IMR-90 (cell line): ENCODE results near the gene FLT3. TPM values are rescaled to one million over a fixed set of nuclear protein-coding genes. Genes with fewer than 3 reads are reported as not detected.

Experiments used
- ATAC-seq: fragments of 200-7000 bp; cut with Tn5 transposase; 2 replicates; pipeline ENCODE4 v1.9.1; 2020; ENCODE audit warnings: low read depth, mild to moderate bottlenecking, moderate library complexity
- BruUV-seq: library from RNA; stranded (reverse); fragments of 400-500 nt; replicated peaks from 2 replicates; lab custom pipeline; 2021; lab: Mats Ljungman, UMichigan
- CTCF ChIA-PET: fragments of 300-600 bp; formaldehyde crosslinking; extraction: SDS; loops from one replicate; lab custom pipeline; 2021; ENCODE audit warnings: antibody characterized with exemption; lab: Yijun Ruan, JAX
- POLR2A ChIA-PET: fragments of 300-600 bp; sonication (Branson Sonifier 250); formaldehyde crosslinking; loops from one replicate; lab custom pipeline; 2022; ENCODE audit warnings: antibody characterized with exemption; ENCODE audit not compliant: unreplicated experiment; lab: Charles Lee
- DNase-seq: peaks from one replicate; pipeline ENCODE4 v3.0.0; 2013
- H2AFZ ChIP-seq: replicated peaks from 2 replicates; pipeline ENCODE3; 2013; ENCODE audit warnings: low read length, mild to moderate bottlenecking; ENCODE audit not compliant: poor library complexity
- H2AK5ac ChIP-seq: 2 replicates; pipeline ENCODE4 v1.6.1; 2013; ENCODE audit warnings: low read depth, low read length, inconsistent platforms
- H2AK9ac ChIP-seq: replicated peaks from 2 replicates; pipeline ENCODE3; 2013; ENCODE audit warnings: mild to moderate bottlenecking, low read depth, low read length, moderate library complexity; ENCODE audit not compliant: poor library complexity
- H2BK120ac ChIP-seq: 2 replicates; pipeline ENCODE4 v1.6.1; 2013; ENCODE audit warnings: low read depth, low read length, inconsistent platforms
- H2BK15ac ChIP-seq: 3 replicates; pipeline ENCODE4 v1.6.1; 2013; ENCODE audit warnings: low read depth, low read length, inconsistent platforms
- H2BK20ac ChIP-seq: 2 replicates; pipeline ENCODE4 v1.6.1; 2013; ENCODE audit warnings: low read depth, mild to moderate bottlenecking, inconsistent platforms, low read length, moderate library complexity
- H2BK5ac ChIP-seq: 2 replicates; pipeline ENCODE4 v1.6.1; 2013; ENCODE audit warnings: mild to moderate bottlenecking, low read depth, low read length, inconsistent platforms; ENCODE audit not compliant: poor library complexity, severe bottlenecking
- H3K14ac ChIP-seq: replicated peaks from 2 replicates; pipeline ENCODE4 v1.6.1; 2013; ENCODE audit warnings: low read depth, low read length, inconsistent platforms
- H3K18ac ChIP-seq: 2 replicates; pipeline ENCODE4 v1.6.1; 2013; ENCODE audit warnings: low read depth, low read length, control low read depth
- H3K23ac ChIP-seq: 2 replicates; pipeline ENCODE4 v1.6.1; 2013; ENCODE audit warnings: low read depth, low read length, inconsistent platforms
- H3K27ac ChIP-seq: 2 replicates; pipeline ENCODE4 v1.5.1; 2013; ENCODE audit warnings: mild to moderate bottlenecking, control low read depth, low read length; ENCODE audit not compliant: insufficient read depth
- H3K27me3 ChIP-seq: 2 replicates; pipeline ENCODE4 v1.6.1; 2013; ENCODE audit warnings: low read length; ENCODE audit not compliant: control insufficient read depth, insufficient read depth
- H3K36me3 ChIP-seq: 2 replicates; pipeline ENCODE4 v1.6.1; 2013; ENCODE audit warnings: low read length, mixed read lengths; ENCODE audit not compliant: control insufficient read depth, insufficient read depth
- H3K4ac ChIP-seq: 2 replicates; pipeline ENCODE4 v1.6.1; 2013; ENCODE audit warnings: low read depth, low read length, inconsistent platforms
- H3K4me1 ChIP-seq: 2 replicates; pipeline ENCODE4 v1.6.1; 2013; ENCODE audit warnings: low read length, mixed read lengths; ENCODE audit not compliant: control insufficient read depth, insufficient read depth
- H3K4me2 ChIP-seq: 2 replicates; pipeline ENCODE4 v1.6.1; 2013; ENCODE audit warnings: low read depth, mild to moderate bottlenecking, control low read depth, low read length, moderate library complexity
- H3K4me3 ChIP-seq: 2 replicates; pipeline ENCODE4 v1.5.1; 2013; ENCODE audit warnings: low read depth, mild to moderate bottlenecking, control low read depth, low read length, moderate library complexity; ENCODE audit not compliant: insufficient read depth
- H3K56ac ChIP-seq: 2 replicates; pipeline ENCODE4 v1.6.1; 2013; ENCODE audit warnings: low read length, inconsistent platforms; ENCODE audit not compliant: insufficient read depth; ENCODE audit errors: extremely low read depth
- H3K79me1 ChIP-seq, 2 experiments: 2 replicates each; pipeline ENCODE4 v1.6.1; 2013; ENCODE audit warnings: low read length in 2 of 2, inconsistent platforms in 1 of 2, low read depth in 1 of 2
- H3K9ac ChIP-seq: 2 replicates; pipeline ENCODE4 v1.6.1; 2013; ENCODE audit warnings: low read depth, low read length, control low read depth
- H3K9me1 ChIP-seq: 2 replicates; pipeline ENCODE4 v1.6.1; 2013; ENCODE audit warnings: low read length, inconsistent platforms; ENCODE audit not compliant: insufficient read depth
- H3K9me3 ChIP-seq: 2 replicates; pipeline ENCODE4 v1.6.1; 2013; ENCODE audit warnings: low read length; ENCODE audit not compliant: control insufficient read depth, insufficient read depth
- H4K20me1 ChIP-seq: 2 replicates; pipeline ENCODE4 v1.6.1; 2013; ENCODE audit warnings: low read length, inconsistent platforms; ENCODE audit not compliant: insufficient read depth
- H4K5ac ChIP-seq: 2 replicates; pipeline ENCODE4 v1.6.1; 2013; ENCODE audit warnings: mild to moderate bottlenecking, low read depth, low read length, control low read depth
- H4K8ac ChIP-seq, 2 experiments: 2 replicates each; pipeline ENCODE4 v1.6.1; 2013; ENCODE audit warnings: low read depth in 2 of 2, low read length in 2 of 2, control low read depth in 1 of 2, inconsistent platforms in 1 of 2
- H4K91ac ChIP-seq: 2 replicates; pipeline ENCODE4 v1.6.1; 2013; ENCODE audit warnings: low read depth, low read length, inconsistent platforms; ENCODE audit not compliant: insufficient read depth
- BHLHE40 ChIP-seq: fragments of 150-350 bp; IDR thresholded peaks from 2 replicates; pipeline ENCODE4 v1.6.1; 2016; ENCODE audit warnings: mild to moderate bottlenecking, low read depth, low read length
- CEBPB ChIP-seq: IDR thresholded peaks from 2 replicates; pipeline ENCODE4 v1.6.1; 2012; ENCODE audit warnings: low read depth, low read length, improper control_type of control experiment
- CTCF ChIP-seq: conservative IDR thresholded peaks from 2 replicates; pipeline ENCODE4 v1.5.1; 2012; ENCODE audit warnings: mild to moderate bottlenecking, low read depth, low read length, improper control_type of control experiment
- ELK1 ChIP-seq: fragments of 150-350 bp; IDR thresholded peaks from 2 replicates; pipeline ENCODE4 v1.6.1; 2016; ENCODE audit warnings: low read depth, mild to moderate bottlenecking, low read length, moderate library complexity, borderline replicate concordance
- MAFK ChIP-seq: IDR thresholded peaks from 2 replicates; pipeline ENCODE4 v1.6.1; 2012; ENCODE audit warnings: low read depth, low read length, improper control_type of control experiment
- MAZ ChIP-seq: IDR thresholded peaks from 2 replicates; pipeline ENCODE4 v1.6.1; 2012; ENCODE audit warnings: low read depth, mild to moderate bottlenecking, low read length, improper control_type of control experiment, moderate library complexity, borderline replicate concordance
- MXI1 ChIP-seq: IDR thresholded peaks from 2 replicates; pipeline ENCODE4 v1.6.1; 2012; ENCODE audit warnings: low read depth, mild to moderate bottlenecking, low read length, moderate library complexity, borderline replicate concordance
- POLR2A ChIP-seq: IDR thresholded peaks from 2 replicates; pipeline ENCODE4 v1.6.1; 2012; ENCODE audit warnings: mild to moderate bottlenecking, low read depth, low read length
- RAD21 ChIP-seq: IDR thresholded peaks from 2 replicates; pipeline ENCODE4 v1.6.1; 2012; ENCODE audit warnings: low read length, improper control_type of control experiment
- RCOR1 ChIP-seq: IDR thresholded peaks from 2 replicates; pipeline ENCODE4 v1.6.1; 2012; ENCODE audit warnings: mild to moderate bottlenecking, low read length, improper control_type of control experiment; ENCODE audit not compliant: insufficient replicate concordance
- RFX5 ChIP-seq: IDR thresholded peaks from 2 replicates; pipeline ENCODE4 v1.8.0; 2012; ENCODE audit warnings: low read depth, mild to moderate bottlenecking, low read length, moderate library complexity
- SMC3 ChIP-seq: fragments of 150-350 bp; IDR thresholded peaks from 2 replicates; pipeline ENCODE4 v1.6.1; 2016; ENCODE audit warnings: low read depth, mild to moderate bottlenecking, antibody characterized with exemption, low read length, moderate library complexity
- USF2 ChIP-seq: fragments of 150-350 bp; IDR thresholded peaks from 2 replicates; pipeline ENCODE4 v1.6.1; 2017; ENCODE audit warnings: mild to moderate bottlenecking, antibody characterized with exemption, low read length, low read depth
- WGBS, 2 experiments: methylation state at CpG; one replicate each; pipeline versions ENCODE4 v1.1.5 to v1.1.7; 2013; ENCODE audit warnings: missing lambda C conversion rate in 2 of 2; ENCODE audit not compliant: insufficient read length in 1 of 2; ENCODE audit errors: extremely low coverage in 2 of 2; 5-methylcytosine and 5-hydroxymethylcytosine counted together
- dilution Hi-C: fragments of 300-500 bp; cut with HindIII; formaldehyde crosslinking; loops from one replicate; pipeline ENCODE4 v1.14.3; 2018; ENCODE audit warnings: low sequenced_read_pairs; ENCODE audit not compliant: unreplicated experiment
- in situ Hi-C: fragments of 300-500 bp; cut with MboI; formaldehyde crosslinking; loops from 3 replicates; pipeline ENCODE4 v1.14.3; 2019; ENCODE audit warnings: low sequenced_read_pairs, inconsistent platforms, mixed read lengths
- intact Hi-C: fragments of 100-400 bp; cut with micrococcal nuclease; formaldehyde crosslinking; loops from 2 replicates; pipeline ENCODE4 v1.10.0; 2022
- polyA plus RNA-seq, 3 experiments: library from polyadenylated mRNA; depleted of rRNA; stranded (reverse); fragments of >200 nt; gene quantifications; 2 replicates each; pipeline ENCODE4 v1.2.3, GENCODE V29; 2012; ENCODE audit warnings: low replicate concordance in 1 of 3
- total RNA-seq: library from RNA; depleted of rRNA; stranded (reverse); fragments of >200 nt; gene quantifications from 2 replicates; pipeline ENCODE4 v1.2.3, GENCODE V29; 2012

Gene FLT3
- total and polyA plus RNA-seq, 2 of the 4 experiments (the other 2 are of a cell fraction), result not detected

GRCh38 chr13:28001049-28001448 lies 99.3 kb downstream of the FLT3 start:
- BruUV-seq, result no TSS peak
- CTCF ChIA-PET, result no interaction called here
- Histone ChIP-seq H4K91ac (no peak overlapping the region), H3K79me1 (no peaks in the 10 kb centered on the region), H4K8ac (no peak overlapping the region), H4K5ac (no peak overlapping the region), H3K36me3 (no peaks in the 10 kb centered on the region), H2AK9ac (no peak overlapping the region), H3K4me2 (no peak overlapping the region), H4K20me1 (no peaks in the 10 kb centered on the region), H3K9ac (no peak overlapping the region), H2BK120ac (no peak overlapping the region), H3K9me3 (no peaks in the 10 kb centered on the region), H2BK5ac (no peak overlapping the region), H2BK20ac (no peak overlapping the region), H2AFZ (no peak overlapping the region), H3K56ac (no peak overlapping the region), H2BK15ac (no peak overlapping the region), H3K27me3 (peaks cover 8% of the 10 kb centered on the region; the same call in 1 of the 2 replicates), H2AK5ac (no peak overlapping the region), H3K27ac (no peak overlapping the region), H3K4me1 (no peaks in the 10 kb centered on the region; the same call in 1 of the 2 replicates), H3K23ac (no peak overlapping the region), H3K18ac (no peak overlapping the region), H3K4me3 (no peak overlapping the region), H3K9me1 (no peaks in the 10 kb centered on the region), H3K14ac (no peak overlapping the region), H3K4ac (no peak overlapping the region)
- 77% methylated on average over 6 of the region's 11 CpGs; no CpG with 5 or more reads in 1 of the 2 experiments for WGBS, 2 experiments
- ATAC-seq, result no peak
- POLR2A ChIA-PET, result no interaction called here
- DNase-seq, result no peak
- dilution Hi-C loops (no loop called here), intact Hi-C loops (no loop called here), in situ Hi-C loops (no loop called here)
- TF ChIP-seq BHLHE40, result no peak
- TF ChIP-seq MAZ, result no peak
- TF ChIP-seq RAD21, result no peak
- TF ChIP-seq SMC3, result no peak
- TF ChIP-seq CEBPB, result no peak
- no peak for TF ChIP-seq POLR2A
- no peak for TF ChIP-seq USF2
- no peak for TF ChIP-seq ELK1
- no peak for TF ChIP-seq MAFK
- no peak for TF ChIP-seq RFX5
- TF ChIP-seq RCOR1, result no peak
- TF ChIP-seq MXI1, result no peak
- TF ChIP-seq CTCF, result no peak
